Pancreas (tissue), 10 donors: ENCODE data around the gene IL22RA2. TPM values are rescaled to one million over a fixed set of nuclear protein-coding genes. Genes with fewer than 3 reads are reported as not detected.

Source experiments
- ATAC-seq, 4 donors: fragments of 200-7000 bp; cut with Tn5 transposase; one replicate each; pipeline versions ENCODE4 v1.8.0 to v1.9.1; 2020; ENCODE audit warnings: mild to moderate bottlenecking in 4 of 4, moderate library complexity in 4 of 4
- DNase-seq, 6 donors: peaks; one replicate each; pipeline ENCODE4 v3.0.0-alpha.2; 2020
- FAIRE-seq: peaks from 2 replicates; lab custom pipeline; 2012; peaks lifted over from hg19 to GRCh38; lab: Jason Lieb, UNC
- H3K27ac ChIP-seq, 4 donors: fragments of 200-600 bp; sonication (generic); 1 replicate in 3 of 4; 2 replicates in 1 of 4; pipeline versions ENCODE4 v1.5.0 to v1.8.0; 2020
- H3K27me3 ChIP-seq, 4 donors: fragments of 200-600 bp; one replicate each; pipeline ENCODE4 v1.8.0; 2021
- H3K36me3 ChIP-seq, 3 donors: fragments of 200-600 bp; sonication (generic) in 1 of 3; one replicate each; pipeline versions ENCODE4 v1.5.0 to v1.8.0; 2020 to 2021
- H3K4me1 ChIP-seq, 3 donors: fragments of 200-600 bp; one replicate each; pipeline ENCODE4 v1.8.0; 2021
- H3K4me3 ChIP-seq, 4 donors: fragments of 200-600 bp; sonication (generic) in 2 of 4; one replicate each; pipeline versions ENCODE4 v1.5.0 to v1.8.0; 2020 to 2021
- H3K9me3 ChIP-seq, 4 donors: fragments of 200-600 bp; one replicate each; pipeline ENCODE4 v1.8.0; 2021
- CTCF ChIP-seq, 4 donors: fragments of 200-600 bp; sonication (generic) in 3 of 4; IDR thresholded peaks; one replicate each; pipeline versions ENCODE4 v1.5.0 to v1.8.0; 2021; ENCODE audit warnings: antibody characterized with exemption in 4 of 4
- WGBS, 2 donors: extraction: QIAGEN DNeasy Blood & Tissue Kit; methylation state at CpG; one replicate each; pipeline ENCODE4 v1.1.7; 2013; 5-methylcytosine and 5-hydroxymethylcytosine counted together
- intact Hi-C, 3 donors: fragments of 100-400 bp; cut with DNase I; formaldehyde crosslinking; loops; one replicate each; pipeline versions ENCODE4 v1.11.1 to v1.14.2; 2022
- polyA plus RNA-seq, 2 donors: library from polyadenylated mRNA; stranded (reverse); fragments of 200-250 nt; gene quantifications; one replicate each; pipeline ENCODE4 v1.2.3, GENCODE V29; 2013
- total RNA-seq, 6 donors: library from RNA; stranded (reverse); fragmentation: NEBNext Ultra II Directional in 4 of 6; extraction: Animal tissue kit (Norgen Biotek cat#: 25700) in 4 of 6; gene quantifications; one replicate each; pipeline versions ENCODE4 v1.2.1 to v1.2.4, GENCODE V29; 2021 to 2023
- donor health status: healthy with polysubstance abuse.
- donor health status: DM: no; HTN: no; CAD: no; lungs with moderate emphysema.
- donor health status: DM: no; HTN: no; CAD: no.
- donor health status: control.
- donor health status: control.
- donor health status: Bipolar disorder and iron deficiency.
- donor health status: DM: yes; HTN: yes; CAD: no.
- donor health status: DM: no; HTN: no; CAD: no.
- donor health status: DM: no; HTN: no; CAD: no.
- donor health status: DM: yes; HTN: yes; CAD: no.

IL22RA2 gene
- total and polyA plus RNA-seq, 8 donors, result 0.06 TPM; not detected in 7

GRCh38 chr6:137185290-137185689 is 11.8 kb upstream of the IL22RA2 start:
- FAIRE-seq, result no peak
- no peaks in the 10 kb centered on the region for H3K4me1 ChIP-seq
- peaks cover 0 to 10% (median 0%) of the 10 kb centered on the region in 4 donors for H3K9me3 ChIP-seq

GRCh38 chr6:137182654-137183073 is 9.2 kb upstream of the IL22RA2 start:
- Histone ChIP-seq H3K27me3 (no peaks in the 10 kb centered on the region), H3K4me1 (no peaks in the 10 kb centered on the region), H3K4me3 (no peak overlapping the region), H3K9me3 (peaks cover 0 to 7% (median 0%) of the 10 kb centered on the region in 4 donors), H3K27ac (no peak overlapping the region), H3K36me3 (no peaks in the 10 kb centered on the region)
- ATAC-seq (no peak), FAIRE-seq (no peak), DNase-seq (no peak)
- intact Hi-C loops, result no loop called here
- TF ChIP-seq CTCF (IDR thresholded peaks at IDR 0.05), result no peak

More at GRCh38 chr6:137185290-137185689, 11.8 kb upstream of the IL22RA2 start:
- DNase-seq, result no peak
- no peak for TF ChIP-seq CTCF (IDR thresholded peaks at IDR 0.05)
- Histone ChIP-seq H3K4me3 (no peak overlapping the region), H3K36me3 (no peaks in the 10 kb centered on the region), H3K27me3 (no peaks in the 10 kb centered on the region), H3K27ac (no peak overlapping the region)
- intact Hi-C loops, result no loop called here
- ATAC-seq, result no peak
- 65 to 71% methylated on average over 3 of the region's 3 CpGs for WGBS, 2 donors

- FAIRE-seq (no peak), ATAC-seq (no peak), DNase-seq (no peak)
- no peaks in the 10 kb centered on the region for H3K4me1 ChIP-seq
- no peaks in the 10 kb centered on the region for H3K36me3 ChIP-seq
- intact Hi-C loops, result no loop called here
- H3K9me3 ChIP-seq, result peaks cover 0 to 7% (median 0%) of the 10 kb centered on the region in 4 donors
- H3K4me3 ChIP-seq, result no peak overlapping the region
- TF ChIP-seq CTCF (IDR thresholded peaks at IDR 0.05), result no peak
- 60 to 67% methylated on average over 3 of the region's 3 CpGs for WGBS, 2 donors
- H3K27me3 ChIP-seq, result no peaks in the 10 kb centered on the region
- no peak overlapping the region for H3K27ac ChIP-seq
Observed at GRCh38 chr6:137181891-137182653, 8.6 kb upstream of the IL22RA2 start.

- H3K4me3 ChIP-seq, result no peak overlapping the region
- no peak overlapping the region for H3K27ac ChIP-seq
- no peaks in the 10 kb centered on the region for H3K27me3 ChIP-seq
- DNase-seq, result no peak
- intact Hi-C loops, result no loop called here
- H3K9me3 ChIP-seq, result peaks cover 0 to under 1% (median 0%) of the 10 kb centered on the region in 4 donors
- ATAC-seq, result no peak
- no peaks in the 10 kb centered on the region for H3K4me1 ChIP-seq
- 81 to 86% methylated on average over 1 of the region's 1 CpG for WGBS, 2 donors
- FAIRE-seq, result no peak
- TF ChIP-seq CTCF (IDR thresholded peaks at IDR 0.05), result no peak
- H3K36me3 ChIP-seq, result no peaks in the 10 kb centered on the region
Observed at GRCh38 chr6:137177611-137178010, 4.2 kb upstream of the IL22RA2 start.

GRCh38 chr6:137176729-137177128 is 3.3 kb upstream of the IL22RA2 start:
- H3K9me3 ChIP-seq, result no peaks in the 10 kb centered on the region
- 86 to 87% methylated on average over 5 of the region's 5 CpGs for WGBS, 2 donors
- no peak overlapping the region for H3K27ac ChIP-seq
- no peak for ATAC-seq
- FAIRE-seq, result no peak
- no peak for DNase-seq
- no peak overlapping the region for H3K4me3 ChIP-seq
- H3K27me3 ChIP-seq, result no peaks in the 10 kb centered on the region
- H3K36me3 ChIP-seq, result no peaks in the 10 kb centered on the region
- TF ChIP-seq CTCF (IDR thresholded peaks at IDR 0.05), result no peak
- intact Hi-C loops, result no loop called here
- no peaks in the 10 kb centered on the region for H3K4me1 ChIP-seq
